HK-2 (cell line): ENCODE measurements around the gene CUL3.

Experiments
- DNase-seq: peaks from one replicate; pipeline ENCODE4 v3.0.0-alpha.2; 2018; ENCODE audit not compliant: unreplicated experiment

The CUL3 gene

DNA sequence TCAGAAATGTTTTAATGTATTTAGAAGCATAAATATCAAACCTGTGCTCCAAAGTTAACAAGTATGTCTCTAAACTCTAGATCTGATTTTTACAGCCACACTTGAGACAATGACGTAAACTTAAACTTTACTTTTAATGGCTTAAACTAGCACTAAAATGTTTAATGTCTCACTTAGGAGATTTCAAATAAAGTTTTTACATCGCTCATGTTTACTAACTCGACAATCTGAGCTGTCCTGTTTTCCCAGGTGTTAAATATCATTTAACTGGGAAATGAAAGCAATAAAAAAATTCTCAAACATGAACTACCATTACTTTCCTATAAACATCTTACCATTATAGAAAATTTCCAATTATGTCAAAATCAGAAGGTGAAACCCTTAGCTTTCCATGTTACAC is 113.0 kb downstream of the CUL3 start:
- DNase-seq, result no peak

DNA sequence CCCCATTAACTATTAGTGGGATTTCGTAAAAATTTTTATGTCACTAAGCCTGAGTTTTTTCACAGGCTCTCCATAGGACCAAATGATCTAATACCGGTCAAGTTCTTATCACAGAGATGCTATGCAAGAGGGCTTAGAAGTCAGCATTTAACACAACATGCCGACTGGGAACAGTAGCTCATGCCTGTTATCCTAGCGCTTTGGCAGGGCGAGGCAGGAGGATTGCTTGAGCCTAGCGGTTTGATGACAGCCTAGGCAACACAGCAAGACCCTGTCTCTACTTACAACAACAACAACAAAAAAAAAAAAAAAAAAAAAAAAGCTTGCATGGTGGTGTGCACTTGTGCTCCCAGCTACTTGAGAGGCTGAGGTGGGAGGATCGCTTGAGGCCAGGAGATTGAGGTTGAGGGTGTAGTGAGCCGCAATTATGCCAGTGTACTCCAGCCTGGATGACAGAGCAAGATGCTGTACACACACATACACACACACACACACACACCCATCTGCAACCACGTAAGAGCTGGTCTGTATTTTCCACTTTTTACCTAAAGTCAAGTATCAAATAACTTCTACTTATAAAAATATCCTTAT is 115.7 kb downstream of the CUL3 start:
- DNase-seq, result no peak

DNA sequence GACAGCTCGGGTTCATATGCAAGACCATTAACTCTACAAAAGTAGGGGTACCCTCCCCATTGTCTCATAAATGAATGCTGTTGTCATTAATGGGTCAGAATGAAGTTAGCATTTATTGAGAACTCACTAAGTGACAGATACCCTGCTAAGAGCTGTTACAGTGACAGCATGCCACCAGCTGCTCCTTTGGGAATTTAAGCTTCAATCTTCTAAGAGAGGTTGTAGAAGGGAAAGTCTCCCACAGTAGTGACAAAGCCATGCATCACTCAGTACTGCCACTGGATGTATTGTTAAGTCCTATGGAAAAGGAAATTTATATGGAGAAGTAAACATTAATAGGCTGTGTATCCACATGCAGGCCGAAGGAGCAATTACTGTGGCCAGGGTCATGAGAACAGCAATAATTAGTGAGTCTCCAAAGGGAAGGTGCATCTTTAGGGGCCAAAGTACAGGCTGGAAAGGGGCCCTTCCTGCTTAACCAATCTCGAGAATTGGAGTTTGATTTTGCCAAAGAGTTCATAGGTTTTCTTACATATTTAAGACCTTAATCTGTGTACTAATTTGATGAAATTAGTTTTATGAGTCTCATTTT is 118.8 kb downstream of the CUL3 start:
- no peak for DNase-seq

DNA sequence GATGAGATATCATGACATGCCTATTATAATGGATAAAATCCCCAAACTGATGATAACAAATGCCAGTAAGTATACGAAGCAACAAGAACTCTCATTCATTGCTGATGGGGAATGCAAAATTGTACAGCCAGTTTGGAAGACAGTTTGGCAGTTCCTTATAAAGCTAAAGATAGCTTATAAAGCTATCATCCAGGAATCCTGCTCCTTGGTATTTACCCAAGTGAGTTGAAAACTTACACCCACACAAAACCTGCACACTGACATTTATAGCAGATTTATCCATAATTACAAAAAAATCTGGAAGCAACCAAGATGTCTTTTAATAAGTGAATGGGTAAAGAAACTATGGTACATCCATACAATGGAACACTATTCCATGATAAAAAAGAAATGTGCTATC is 123.8 kb downstream of the CUL3 start:
- DNase-seq, result no peak

DNA sequence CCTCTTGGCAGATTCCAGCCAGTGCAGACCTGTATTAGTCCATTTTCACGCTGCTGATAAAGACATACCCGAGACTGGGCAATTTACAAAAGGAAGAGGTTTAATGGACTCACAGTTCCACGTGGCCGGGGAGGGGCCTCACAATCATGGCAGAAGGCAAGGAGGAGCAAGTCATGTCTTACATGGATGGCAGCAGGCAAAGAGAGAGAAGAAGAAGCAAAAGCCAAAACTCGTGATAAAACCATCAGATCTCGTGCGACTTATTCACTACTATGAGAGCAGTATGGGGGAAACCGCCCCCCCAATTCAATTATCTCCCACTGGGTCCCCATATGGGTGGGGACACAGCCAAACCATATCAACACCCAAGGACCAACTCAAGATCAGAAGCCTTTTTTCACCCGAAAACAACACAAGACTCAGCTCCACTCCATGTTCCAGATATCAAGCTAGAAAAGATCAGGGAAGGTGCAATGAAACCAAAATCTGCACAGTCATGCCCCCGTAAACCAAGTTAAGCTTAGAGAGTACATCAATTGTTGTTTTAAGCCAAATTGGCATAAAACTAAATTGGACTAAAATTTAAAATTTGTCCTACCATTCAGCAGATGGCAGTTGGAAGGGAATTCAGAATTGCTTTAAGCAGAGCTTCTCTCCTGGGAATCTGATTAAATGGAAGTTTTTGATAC is 127.6 kb downstream of the CUL3 start:
- no peak for DNase-seq

DNA sequence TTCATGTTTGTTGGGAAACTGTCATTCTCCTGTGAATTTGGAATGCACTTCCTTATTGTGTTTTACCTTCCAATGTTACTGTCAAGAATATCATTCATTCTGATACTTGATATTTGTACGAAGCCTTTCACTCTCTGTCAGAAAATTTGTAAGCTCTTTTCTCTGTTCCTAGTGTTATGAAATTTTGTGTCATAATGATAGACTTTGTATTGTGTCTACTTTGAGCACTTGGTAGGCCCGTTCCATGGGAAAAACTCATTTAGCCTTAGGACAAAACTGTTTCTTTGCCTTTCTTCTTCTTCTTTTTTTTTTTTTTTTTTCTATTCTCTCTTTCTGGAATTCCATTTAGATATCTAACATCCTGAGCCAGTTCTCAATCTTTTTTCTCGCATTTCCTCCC is 131.3 kb downstream of the CUL3 start:
- no peak for DNase-seq

DNA sequence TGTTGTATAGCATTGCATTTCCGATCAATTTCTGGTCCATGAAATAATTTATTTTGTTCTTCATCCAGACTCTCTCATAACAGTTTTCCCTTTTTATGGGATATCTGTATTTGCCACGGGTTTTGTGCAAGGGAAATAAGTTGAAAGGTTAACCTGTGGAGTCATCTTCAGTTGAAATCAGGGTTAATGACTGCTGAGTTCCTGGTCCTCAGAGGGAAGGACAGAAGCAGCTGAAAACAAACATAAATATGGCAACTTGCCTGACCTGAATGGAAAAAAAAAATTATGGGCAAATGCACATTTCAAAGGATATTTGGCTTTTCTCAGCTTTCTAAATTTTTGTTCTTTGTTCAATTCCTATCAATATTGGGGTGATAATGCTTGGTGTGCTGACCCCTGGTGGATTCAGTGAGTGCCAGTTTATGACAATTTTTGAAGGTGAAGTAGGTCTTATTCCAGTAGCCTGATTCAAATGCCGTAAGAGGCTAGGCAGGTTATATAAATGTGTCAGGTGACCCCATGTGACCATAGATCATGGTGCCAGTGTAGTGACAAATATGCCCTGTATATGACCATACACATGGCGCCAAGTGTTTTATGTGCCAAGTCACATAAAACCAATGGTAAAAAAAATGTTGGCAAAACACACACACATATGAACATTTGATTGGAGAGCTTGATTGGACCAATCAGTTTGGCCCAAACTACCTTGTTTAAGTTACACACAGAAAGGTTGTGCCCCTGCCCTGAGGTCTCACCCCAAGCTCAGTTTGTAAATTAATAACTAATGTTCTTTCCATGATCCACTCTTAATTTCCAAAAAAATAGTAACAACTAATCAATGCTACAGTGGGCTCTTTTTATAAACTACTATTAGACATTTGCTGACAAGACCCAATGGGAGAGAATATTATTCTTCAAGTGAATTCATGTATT is 135.7 kb downstream of the CUL3 start:
- no peak for DNase-seq

DNA sequence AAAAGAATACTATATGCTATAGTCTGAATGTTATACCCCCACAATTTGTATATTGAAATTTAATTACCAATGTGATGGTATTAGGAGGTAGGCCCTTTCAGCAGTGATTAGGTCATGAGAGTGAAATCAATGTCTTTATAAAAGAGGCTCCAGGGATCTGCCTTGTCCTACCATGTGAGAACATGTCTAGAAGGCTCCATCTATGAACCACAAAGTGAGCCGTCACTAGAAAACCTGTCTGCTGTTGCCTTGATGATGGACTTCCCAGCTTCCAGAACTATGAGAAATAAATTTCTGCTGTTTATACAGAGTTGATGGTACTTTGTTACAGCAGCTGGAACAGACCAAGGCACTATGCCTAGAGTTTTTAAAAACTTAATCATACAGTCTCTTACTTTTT is 136.9 kb downstream of the CUL3 start:
- no peak for DNase-seq

DNA sequence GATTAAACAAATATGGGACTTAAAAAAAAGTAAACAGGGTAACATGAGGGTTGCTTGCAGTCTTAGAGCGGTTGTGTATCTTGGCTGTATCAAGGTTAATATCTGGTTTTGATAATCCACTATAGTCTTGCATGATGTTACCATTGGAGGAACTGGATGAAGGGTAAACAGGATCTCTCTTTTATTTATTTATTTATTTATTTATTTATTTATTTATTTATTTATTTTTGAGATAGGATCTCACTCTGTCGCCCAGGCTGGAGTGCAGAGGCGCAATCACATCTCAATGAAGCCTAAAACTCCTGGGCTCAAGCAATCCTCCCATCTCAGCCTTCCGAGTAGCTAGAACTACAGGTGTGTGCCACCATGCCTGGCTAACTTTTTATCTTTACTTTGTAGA is 140.4 kb downstream of the CUL3 start:
- DNase-seq, result no peak

DNA sequence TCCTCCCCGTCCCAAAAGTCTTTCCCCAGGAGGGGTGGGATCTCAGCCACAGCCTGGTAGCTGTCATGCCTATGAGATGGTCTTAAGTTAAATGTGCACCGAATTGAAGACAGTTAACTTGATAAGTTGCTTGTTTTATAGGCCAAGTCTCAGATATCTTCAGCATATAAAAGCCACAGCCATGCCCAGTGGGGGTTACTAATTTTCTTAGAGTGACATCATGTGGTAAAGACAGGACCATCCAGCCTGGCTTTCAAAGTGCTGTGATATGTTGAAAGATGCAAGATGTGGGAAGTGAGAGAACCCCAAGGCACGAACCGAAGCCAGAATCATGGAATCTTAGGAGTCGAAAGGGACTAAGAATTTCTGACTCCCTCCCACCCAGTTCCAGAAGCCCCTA is 141.1 kb downstream of the CUL3 start:
- no peak for DNase-seq

DNA sequence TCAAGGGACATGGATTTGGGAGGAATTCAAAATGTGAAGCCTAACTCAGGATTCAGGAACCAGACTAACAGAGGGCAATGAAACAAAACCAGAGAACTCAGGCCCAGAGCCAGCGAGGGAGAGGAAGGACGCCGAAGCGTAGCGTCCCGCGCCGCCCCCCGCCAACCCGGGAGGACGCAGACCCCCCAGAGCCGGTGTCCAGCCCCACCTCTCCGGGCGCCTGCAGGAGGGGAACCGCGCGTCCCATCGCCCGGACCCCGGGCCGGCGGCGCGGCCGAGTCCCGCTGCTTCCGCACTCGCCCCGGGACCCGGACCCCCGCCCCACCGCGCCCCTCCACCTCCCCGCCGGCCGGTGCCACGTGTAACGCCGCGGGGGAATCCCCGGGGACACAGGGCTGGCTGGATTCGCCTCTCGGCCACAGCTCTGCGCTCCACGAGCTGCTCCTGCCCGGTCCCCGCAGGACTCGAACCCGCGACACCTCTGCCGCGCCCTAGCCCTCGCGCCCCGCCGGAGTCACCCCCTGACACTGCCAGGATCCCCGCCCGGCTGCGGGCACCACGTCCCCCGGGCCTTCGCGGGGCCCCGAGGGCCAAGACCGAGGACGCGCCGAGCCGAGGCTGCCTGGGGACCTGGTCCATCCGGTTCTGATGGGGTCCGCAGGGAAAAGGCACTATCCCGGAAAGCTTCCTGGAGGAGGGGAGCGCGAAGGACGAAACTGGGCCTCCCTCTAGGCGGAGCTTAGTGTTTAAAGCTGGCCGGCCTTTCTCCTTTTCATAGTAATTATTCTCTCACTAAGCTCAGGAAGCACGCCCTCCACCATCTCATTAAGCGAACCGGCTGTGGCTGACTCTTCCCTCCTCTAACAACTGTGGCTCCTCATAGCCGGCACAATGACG is 142.8 kb downstream of the CUL3 start:
- DNase-seq, result no peak

DNA sequence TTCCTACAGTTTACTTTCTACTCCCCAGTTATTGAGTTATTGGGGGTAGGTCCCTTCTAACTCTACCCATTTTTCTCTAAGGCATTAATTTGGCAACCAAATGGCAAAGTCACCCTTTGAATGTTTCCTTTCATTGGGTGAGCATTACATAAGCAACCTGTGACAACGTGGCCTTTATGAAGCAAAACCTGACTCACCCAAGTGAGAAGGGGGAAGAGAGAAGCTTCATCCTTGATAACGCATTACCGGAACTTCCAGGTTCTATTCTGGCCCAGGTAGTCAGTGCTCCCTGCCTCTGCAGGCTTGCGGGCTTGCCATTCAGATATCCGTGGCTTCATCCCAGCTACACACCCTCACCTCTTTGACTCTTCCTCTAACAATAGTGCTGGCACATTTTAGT is 144.2 kb downstream of the CUL3 start:
- DNase-seq, result no peak

DNA sequence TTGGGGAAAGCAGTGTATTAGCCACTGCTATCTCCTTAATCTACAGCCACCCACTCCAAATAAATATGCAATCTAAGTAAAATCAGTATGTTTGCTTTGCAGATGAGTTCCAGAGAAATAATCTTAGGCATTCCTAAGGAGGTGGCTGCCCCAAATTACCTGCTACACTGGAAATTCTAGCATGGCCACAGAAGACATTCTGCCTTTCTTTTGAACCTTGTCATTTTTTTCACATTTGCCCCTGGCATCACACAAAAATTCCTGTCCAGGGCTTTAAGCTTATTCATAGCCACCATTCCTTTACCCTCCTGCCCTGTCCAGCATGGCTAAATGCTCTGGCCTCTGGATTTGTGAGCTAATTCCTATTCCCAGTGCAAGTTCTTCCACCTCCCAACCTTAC is 146.4 kb downstream of the CUL3 start:
- no peak for DNase-seq

DNA sequence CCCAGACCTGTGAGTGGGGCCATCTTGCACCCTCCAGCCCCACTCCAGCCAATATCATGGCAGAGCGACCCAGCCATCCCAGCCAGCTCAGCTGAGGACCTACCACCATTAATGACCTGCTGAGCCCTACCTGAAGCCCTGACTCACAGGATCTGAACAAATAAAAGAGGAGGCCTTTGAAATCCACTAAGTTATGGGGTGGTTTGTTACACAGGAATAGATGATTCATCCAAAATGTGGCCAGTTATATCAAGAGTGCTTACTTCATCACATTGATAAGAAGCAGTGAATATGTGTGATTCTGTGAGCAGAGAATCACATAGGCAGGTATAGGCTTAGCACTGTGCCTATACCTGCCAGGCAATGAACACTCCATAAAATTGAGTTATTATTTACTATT is 148.5 kb downstream of the CUL3 start:
- DNase-seq, result no peak

DNA sequence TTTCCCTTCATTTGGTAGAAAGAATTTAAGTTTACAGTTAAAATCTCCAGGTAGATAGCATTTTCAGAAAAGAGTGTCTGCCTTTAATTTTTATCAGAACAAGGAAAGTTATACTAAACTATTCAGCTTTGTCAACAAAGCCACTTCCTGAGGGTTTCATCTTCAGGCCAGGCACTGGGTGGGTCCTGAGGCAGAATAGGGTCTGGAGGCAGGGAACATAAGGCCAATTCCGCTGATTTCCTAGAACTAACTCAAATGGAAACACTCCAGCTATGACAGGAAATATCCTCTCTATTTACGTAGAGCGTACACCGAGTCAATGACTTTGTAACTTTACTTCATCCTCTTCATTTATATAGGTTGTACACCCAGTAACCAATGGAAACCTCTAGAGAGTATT is 150.5 kb downstream of the CUL3 start:
- DNase-seq, result no peak

DNA sequence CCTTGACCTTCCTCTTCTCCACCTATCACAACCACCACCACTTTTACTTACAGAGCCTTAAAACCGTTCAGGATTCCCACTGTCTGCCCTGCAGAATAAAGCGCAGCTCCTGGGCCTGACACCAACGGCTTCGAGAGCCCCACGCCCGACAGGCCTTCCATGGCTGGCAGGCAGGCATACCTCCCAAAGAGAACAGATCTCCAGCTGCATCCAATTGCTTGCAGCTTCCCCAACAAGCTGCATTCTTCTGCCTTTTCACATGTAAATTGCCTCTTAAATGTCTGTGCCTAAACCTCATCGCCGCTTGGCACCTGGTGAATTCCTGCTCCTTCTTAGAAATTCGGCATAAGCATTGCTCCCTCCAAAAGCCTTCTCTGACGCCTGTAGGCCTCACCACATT is 151.7 kb downstream of the CUL3 start:
- no peak for DNase-seq

DNA sequence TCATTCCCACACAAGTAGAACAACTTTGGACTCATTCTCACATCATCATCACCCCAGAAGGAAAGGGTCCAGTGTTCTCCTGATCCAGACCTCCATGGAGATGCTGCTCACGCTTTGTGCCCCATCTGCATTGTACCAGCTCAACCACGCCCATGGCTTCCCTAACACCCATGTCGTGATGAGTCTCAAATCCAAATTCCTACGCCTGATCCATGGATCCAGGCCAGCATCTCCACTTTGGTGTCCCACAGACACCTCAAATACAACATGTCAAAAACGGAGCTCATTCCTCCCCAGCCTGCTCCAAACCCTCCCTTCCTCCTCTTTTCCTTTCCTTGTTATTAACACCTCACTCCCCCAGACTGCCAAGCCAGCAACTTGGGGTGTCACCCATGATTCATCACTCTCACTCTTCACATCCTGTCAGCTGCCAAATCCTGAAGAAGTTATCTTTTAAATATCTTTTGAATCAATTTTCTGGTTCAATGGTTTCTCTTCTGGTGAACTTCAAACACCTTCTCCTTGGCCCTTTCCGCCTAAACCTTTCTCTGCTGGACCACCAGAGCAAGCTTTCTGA is 153.1 kb downstream of the CUL3 start:
- DNase-seq, result no peak

DNA sequence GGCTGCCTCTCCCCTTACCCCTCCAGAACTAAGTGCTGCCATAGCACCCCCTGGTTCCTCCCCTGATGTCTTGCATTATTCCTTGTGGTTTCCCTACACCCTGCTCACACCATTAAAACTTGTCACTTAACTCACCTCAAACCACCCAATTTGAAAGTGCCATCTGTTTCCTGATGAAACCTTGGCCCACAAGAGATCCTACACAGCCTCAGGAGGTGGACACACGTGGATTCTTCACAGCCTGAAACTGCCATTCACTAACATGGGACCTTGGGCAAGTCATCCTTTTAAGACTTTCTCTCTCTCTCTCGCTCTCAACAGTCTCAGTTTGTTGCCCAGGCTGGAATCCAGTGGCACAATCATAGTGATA is 155.7 kb downstream of the CUL3 start:
- DNase-seq, result no peak

DNA sequence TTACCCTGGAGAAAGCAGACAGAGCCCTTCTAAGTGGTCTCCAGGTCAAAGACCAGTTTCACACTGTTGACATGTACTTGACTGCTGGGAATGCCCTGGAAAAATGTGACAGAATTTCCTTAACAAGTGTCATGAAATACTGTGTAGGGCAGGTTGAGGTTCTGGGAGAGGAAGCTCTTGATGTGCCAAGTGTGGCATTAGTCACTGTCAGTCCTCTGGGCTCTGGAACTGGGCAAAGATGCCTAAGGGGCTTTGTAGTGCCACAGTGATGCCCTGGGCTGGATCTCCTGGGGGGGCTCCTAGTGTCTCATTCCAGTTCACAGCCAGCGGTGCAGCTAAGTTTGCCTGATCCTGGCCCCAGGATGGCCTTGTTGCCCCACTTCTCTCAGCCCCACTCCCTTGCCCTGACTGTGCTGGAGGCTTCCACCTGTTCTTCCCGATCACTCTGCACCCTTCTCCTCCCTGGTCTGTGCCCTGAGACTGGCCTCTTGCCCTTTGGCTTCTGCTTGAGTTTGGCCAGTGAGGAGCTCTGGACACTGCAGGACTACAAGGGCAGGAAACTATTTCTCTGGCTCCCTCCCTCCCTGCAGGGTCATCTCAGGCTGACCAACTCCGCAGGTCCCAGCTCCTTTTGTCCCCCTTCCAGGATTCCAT is 156.2 kb downstream of the CUL3 start:
- DNase-seq, result no peak

DNA sequence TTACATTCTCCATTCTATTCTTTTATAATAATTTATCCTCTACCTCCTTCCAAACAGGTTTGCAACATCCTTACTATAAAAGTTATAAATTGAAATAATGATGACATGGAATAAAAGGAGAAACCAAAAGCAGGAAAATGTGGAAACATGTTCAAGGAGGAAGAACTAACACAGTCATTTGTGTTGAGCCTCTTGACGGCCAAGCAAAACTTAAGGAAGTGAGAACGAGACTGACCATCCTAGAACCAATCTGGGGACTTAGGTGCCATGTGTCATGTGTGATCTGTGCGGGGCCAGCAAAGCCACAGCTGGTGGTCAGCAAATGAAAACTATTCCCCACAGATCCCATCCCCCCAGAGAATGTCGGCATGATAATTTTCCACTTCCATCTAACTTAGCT is 157.7 kb downstream of the CUL3 start:
- no peak for DNase-seq

DNA sequence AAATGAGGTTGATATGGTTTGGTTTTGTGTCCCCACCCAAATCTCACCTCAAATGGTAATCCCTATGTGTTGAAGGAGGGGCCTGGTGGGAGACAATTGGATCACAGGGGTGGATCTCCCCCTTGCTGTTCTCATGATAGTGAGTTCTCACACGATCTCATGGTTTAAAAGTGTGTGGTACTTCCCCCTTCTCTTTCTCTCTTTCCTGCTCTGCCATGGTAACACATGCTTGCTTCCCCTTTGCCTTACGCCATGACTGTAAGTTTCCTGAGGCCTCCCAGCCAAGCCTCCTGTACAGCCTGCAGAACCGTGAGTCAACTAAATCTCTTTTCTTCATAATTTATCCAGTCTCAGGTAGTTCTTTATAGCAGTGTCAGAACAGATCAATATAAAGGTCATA is 158.5 kb downstream of the CUL3 start:
- DNase-seq, result no peak
